Embryonic facial prominence (tissue), 1 donor: ENCODE measurements around the gene PWWP2B.
"Not testable (repeated sequence)": the region's sequence is repeated elsewhere in the genome, so short reads cannot be mapped to it uniquely, and the experiment has no call there.

Source experiments
- DNase-seq: peaks from one replicate; pipeline ENCODE4 v3.0.0-alpha.2; 2016; ENCODE audit errors: extremely low spot score

PWWP2B gene

DNA sequence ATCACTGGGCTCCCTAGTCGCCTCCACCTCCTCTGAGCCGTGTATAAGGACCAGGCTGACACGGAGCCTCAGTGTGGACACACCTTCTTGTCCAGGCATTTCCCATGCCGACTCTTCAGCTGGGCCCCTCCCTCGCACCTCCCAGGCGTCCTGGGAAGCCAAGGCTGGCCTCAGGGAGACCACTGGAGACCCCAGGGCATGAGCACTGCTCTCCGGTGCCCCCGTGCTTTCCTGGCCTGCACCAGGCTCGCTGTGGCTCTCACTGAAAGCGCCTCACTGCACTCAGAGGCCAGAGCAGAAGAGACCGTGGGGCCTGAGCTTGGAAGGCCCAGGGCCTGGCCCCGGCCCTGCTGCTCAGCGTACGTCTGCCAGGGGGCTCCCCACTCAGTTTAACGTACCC is 33.6 kb upstream of the PWWP2B start:
- DNase-seq = no peak

DNA sequence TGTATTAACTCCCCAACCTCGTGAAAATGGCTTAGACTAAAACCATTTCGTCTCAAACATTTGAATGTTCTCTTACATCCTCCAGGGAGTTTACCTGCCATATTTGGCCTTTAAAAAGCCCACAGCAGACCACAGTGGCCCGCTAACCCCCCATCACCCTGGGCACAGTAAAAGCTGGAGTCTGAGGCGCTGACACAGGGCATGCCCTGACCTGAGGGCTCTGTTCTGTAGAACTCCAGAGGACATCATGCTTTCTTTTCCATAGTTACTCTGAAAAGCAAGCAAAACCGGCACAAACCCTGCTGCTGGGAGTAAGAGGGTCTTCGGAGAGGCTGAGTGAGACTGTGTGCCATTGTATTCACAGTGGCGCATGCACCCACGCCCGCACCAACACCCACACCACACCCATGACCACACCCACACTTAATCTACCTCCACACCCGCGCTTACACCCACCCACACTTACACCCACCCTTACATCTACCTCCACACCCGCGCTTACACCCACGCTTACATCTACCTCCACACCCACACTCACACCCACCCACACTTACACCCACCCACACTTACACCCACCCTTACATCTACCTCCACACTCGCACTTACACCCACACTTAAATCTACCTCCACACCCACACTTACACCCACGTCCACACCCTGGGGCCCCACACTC is 32.9 kb upstream of the PWWP2B start:
- DNase-seq = no peak

DNA sequence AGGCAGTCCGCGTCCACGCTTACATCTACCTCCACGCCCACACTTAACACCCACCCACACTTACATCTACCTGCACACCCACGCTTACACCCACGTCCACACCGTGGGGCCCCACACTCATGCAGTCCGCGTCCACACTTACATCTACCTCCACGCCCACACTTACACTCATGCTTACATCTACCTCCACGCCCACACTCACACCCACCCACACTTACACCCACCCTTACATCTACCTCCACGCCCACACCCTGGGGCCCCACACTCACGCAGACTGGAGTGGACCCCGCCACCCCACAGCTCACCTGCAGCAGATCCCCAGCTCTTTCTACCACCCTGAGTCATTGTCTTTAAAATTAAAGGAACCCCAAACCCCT is 32.4 kb upstream of the PWWP2B start:
- no peak for DNase-seq

DNA sequence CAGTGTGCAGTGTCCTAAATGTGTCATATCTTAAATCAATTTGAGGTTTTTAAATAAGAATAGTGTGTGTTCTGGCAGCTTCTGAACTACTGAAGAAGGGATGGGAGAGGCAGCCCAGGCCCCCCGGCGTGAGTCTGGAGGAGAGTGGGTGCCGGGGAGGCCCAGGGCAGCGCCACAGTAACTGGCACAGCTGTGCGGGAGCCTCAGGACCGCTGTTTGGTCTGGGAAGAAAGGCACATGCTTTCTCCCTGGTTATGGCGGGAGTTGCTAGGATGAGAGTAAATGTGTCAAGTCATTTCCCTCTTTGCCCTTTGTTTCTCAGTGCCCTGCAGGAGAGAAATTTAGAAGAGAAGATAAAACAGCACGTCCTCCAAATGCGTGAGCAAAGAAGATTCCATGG is 31.9 kb upstream of the PWWP2B start:
- DNase-seq = no peak

DNA sequence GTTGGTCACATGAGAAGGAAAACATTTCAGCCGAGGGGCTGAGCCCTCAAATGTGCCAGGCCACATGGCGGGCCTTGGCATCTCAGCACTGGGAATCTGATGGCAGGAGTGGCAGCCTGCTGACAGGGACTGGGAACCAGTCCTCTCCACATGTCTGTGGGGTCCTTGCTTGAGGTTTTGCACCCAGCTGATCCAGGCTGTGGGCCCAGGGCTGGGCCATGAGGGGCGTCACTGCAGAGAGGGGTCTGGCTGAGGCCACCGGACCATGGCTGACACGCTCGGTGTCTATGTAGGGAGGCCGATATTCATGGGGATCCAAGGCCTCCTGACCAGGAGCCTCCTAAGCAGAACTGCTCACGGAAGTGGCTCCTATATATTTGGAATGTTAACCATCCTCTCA is 31.0 kb upstream of the PWWP2B start:
- DNase-seq = no peak

DNA sequence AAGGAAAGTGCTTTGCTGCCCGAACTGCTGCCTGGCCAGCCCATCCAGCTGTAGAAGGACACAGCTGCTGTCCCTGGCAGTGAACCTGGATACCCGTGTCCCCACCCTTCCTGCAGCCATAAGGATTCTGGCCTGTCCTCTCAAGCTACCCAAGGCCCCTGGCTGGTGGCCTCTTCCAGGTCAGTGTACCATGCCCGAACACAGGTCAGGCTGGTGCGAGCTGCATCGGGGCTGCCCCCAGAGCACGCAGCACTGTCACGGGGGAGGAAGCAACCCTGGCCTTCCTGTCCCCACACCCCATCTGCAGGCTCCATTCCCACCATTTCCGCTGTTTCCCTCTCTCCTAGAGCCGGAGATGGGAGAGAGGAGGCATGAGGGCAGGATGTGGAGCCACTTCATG is 30.5 kb upstream of the PWWP2B start:
- DNase-seq = no peak

DNA sequence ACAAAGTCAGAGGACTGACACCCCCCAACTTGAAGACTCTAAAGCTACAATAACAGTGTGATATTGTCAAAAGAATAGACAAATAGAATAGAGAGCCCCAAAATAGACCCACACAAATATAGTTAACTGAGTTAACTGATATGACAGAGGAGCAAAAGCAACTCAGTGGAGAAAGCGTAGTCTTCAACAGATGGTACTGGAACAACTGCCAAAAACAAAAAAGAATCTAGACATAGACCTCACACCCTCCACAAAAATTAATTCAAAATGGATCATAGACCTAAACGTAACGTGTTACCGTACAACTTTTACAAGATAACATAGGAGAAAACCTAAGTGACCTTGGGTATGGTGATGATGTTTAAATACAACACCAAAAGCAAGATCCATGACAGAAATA is 28.6 kb upstream of the PWWP2B start:
- no peak for DNase-seq

DNA sequence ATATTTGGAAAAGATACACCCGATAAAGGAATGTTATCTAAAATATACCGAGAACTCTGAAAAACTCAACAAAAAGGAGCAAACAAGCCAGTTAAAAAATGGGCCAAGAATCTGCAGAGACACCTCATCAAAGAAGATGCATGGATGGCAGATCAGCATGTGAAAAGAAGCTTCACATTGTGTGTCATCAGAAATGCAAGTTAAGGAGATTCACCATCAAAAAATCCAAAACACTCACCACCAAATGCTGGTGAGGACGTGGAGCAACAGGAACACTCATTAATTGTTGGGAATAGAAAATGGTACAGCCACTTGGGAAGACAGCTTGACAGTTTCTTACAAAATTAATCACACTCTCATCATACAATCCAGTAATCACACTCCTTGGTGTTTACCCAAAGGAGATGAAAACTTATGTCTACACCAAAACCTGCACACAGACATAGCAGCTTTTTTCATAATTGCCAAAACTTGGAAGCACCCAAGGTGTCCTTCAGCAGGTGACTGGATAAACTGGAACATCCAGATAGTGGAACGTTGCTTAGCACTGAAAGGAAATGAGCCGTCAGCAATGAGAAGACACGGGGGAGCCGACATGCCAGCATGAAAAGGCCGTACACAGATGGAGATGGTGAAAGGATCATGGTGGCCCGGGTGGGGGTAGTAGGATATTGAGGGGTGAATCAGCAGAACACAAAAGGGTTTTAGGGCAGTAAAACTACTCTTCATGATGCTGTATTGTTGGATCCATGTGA is 27.9 kb upstream of the PWWP2B start:
- DNase-seq = no peak

DNA sequence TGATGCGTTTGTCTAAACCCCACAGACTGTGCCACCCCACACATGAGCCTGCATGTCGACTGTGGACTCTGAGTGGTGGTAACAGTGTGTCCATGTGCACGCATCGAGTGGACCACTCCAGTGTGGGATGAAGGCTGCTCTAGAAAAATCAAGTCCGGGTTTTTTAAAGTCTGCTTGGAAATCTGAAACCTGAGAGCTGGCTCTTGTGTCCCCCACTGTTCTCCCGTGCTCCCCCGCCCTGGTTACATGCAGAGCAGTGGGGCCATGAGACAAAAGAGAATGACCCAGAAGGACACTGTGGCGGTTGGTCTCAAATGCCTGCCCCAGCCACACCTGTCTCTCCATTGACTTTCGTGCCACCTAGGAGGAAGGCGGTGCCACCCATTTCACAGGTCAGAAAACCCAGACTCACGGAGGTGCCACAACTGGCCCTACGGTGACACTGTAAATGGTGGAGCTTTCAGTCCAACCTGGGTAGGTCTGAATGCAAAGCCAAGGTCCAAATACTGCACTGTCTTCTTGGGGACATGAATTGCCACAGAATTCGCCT is 27.3 kb upstream of the PWWP2B start:
- no peak for DNase-seq

DNA sequence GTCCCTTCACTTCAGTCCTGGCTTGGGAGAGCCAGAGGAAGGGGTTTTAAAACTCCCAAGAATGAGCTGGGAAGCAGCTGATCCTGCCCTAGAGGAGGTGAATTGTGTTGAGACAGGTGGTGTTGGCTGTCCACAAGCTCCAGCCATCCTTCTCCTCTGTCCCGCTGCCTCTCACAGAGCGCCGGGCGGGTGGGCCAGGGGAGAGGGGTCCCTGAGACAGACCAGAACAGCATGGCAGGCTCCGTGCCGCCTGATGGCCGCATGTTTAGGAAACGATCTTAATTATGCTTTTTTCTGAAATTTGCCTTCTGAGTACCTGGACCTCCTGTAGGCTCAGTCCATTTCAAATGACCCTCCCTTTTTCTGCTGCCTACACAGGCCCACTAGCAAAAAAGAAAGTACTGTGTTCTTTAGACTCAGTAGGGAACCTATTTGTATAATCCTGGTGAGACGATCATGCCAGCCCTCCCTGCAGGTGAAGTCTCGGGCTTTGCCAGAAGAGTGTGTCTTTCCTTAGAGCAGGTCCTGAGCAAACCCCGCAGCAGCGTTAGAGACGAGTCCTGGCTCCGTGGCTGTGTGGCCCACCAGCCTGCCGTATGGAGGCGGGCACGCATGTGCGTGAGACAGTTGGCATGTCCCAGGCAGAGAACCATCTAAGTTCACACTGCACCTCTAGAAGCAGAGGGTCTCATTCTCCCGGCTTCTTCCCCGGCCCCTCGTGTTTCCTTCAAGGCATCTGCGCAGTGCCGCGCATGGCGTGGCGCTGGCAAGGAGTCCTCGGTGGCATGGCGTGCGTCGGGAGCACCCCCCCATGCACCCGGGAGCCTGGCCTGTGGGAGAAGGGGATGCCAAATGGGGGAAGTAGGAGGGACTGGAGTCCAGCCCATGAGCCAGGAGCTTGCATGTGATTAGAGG is 26.3 kb upstream of the PWWP2B start:
- no peak for DNase-seq

DNA sequence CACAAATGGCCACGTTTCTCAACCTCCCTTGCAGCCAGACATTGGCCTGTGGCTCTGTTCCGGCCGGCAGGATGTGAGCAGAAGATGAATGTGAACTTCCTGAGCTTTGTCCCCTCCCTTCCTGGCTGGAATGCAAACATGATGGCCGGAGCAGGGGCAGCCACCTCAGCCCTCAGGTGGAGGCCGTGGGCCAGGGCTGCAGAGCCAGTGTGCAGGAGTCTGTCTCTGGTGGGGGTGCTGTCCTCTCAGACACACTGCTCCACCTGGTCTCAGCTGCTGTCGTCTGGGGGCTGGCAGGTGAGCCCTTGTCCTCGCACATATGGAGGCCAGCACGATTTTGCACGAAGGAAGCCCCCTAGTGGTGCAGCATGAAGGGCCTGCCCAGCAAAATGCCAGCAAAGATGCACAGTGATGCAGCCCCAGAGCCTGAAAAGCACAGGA is 25.3 kb upstream of the PWWP2B start:
- DNase-seq = no peak

DNA sequence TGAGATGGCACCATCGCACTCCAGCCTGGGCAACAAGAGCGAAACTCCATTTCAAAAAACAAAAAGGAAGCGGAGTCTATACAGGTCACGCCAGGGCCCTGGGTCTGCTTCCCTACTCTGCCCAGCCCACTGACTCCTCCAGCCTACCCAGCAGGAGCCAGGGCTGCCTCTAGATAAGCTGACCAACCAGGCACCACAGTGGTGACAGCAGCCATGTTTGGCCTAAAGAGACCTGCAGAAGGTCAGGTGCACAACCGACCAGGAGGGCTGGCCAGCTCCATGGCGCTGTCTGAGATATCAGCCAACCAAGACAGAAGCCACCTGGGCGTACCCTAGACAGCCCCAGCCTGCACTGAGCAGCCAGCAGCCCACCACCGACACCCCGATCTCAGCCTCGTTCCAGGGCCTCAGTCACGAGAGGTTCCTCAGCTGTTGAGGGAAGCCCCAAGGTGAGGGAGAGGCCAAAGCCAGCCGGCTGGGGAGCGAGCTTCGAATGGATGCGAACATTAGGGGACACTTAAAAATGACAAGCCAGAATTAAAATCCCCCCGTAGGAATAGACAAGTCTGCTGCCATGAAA is 24.4 kb upstream of the PWWP2B start:
- DNase-seq = no peak

DNA sequence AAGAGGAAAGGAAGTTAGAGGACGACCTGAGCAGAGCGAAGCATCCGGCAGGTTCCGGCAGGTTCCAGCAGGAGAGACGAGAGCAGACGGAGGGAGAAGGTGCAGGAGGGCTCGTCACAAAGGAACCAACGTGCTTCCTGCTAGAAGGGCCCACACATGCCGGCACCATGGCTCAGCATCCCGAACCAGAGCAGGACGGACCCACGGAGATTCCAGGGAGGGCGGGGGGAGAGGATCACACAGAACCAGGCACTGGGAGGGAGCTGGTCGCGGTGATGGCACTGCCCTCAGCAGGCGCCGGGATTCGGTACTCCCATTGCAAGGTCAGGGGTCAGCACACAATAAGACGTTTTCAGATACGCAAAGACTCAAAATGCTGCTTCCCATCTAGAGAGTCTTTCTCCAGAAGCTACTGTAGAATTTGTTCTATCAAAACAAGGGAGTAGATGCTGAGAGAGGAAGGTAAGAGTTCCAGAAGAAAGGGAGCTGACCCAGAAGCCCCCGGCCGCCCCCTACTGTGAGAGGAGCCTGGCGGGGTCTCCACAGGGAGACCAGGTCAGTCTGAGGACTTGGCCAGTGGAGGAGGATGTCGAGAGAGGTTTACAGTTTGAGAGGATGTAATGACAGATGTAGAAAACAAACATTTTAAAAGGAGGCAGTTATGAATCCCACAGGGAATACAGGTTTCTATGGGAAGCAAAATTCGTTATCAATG is 23.6 kb upstream of the PWWP2B start:
- no peak for DNase-seq

DNA sequence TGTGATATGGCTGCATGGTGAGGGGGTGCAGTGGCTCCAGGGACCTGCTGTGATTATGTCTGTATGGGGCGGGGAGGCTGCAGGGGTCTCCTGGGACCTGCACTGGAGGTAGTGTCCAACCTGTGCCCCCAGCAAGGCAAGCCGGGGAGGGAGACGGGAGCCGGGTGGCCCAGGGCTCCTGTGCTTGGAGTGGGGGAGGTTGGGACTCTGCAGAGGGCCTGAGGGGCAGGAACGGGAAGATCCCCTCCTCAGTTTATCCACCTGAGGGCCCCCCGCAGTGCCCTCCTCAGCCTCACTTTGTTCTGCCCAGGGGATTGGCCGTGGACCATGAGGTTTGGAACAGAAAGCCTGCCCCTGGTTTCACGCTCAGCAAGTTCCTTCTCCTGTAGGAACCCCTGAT is 22.8 kb upstream of the PWWP2B start:
- DNase-seq = no peak

DNA sequence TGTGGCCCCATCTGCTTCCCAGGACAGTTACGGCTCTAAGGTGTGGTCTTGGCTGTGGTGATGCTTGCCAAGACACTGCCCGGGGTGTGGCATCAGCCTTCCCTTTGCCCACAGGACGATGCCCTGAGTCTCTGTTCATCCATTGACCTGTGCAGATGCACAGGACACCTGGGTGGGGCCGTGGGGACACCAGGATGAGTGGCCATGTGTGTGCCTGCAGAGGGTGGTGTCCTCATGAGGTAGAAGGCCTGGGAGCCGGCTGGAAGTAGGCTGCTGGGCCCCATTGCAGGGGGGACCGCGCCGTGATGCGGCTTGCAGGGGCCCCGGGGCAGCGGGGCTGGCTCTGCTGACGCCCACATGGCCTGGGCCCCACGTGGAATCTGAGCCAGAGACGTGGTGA is 22.4 kb upstream of the PWWP2B start:
- no peak for DNase-seq

DNA sequence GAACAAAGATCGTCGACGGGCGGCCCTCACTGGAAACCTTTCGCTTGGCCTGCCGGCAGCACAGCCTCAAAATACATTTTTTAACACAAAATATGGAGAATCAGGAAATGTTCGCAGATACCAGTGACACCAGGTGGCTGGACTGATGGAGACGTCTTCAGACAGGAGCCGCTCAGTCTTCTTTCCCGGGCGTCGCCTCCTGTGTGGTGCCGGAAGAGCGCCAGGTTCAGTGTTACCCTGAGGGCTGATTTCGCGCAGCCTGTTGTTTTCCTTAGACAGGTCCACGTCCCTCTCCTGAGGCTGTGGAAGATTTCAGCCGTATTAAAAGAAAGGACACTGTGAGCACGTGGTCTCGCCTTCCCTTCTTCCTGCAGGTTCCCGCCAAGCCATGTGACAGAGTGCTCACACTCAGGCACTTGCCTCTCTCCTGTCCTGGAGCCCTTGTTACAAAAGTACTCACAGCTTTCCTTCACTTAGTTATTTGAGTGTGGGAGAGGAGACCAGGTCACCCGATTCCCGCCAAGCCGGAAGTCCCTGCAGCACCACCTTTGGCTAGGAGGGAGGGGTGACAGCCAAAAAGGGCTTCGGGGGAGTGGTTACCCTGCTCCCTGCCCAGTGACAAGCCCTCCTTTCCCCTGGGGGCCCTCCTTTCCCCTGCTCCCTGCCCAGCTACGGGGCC is 21.7 kb upstream of the PWWP2B start:
- DNase-seq = no peak

DNA sequence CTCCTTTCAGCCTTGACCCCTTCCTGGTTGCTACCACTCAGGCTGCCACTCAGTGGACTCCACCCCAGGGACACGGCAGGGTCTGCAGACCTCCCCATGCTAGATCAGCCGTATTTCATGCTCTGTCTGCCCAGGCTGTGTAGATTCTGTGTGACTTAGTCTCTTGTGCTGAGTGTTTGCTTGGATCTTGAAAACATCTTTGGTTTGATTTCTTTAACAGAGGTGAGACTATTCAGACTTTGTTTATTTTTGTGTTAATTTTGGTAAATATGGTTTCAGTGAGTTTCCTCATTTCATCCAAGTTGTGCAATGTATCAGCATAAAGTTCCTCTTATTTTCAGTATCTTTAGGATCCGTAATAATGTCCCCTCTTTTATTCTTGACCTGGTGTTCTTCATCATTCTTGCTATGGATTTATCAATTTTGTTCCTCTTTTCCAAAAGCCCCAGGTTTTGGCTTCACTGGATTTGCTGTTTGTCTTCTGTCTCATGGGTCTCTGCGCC is 21.2 kb upstream of the PWWP2B start:
- no peak for DNase-seq

DNA sequence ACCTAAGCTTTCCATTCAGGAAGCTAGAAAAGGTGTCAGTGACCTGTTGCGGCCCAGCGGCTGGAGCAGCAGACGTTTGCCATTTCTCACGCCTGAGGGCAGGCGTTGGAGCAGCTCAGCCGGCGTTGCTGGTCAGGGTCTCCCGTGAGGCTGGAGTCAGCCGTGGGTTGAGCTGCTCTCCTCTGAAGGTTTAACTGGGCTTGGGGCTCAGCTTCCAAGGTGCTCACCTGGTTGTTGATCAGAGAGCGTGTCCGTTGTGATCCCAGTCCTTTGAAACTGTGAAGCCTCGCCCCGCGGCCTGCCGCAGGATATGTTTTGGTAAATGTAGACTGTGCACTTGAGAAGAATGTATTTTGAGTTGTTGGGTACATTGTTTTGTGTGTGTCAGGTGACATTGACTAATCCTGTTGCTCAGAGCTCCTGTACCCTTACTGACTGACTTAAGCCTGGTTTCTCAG is 20.6 kb upstream of the PWWP2B start:
- DNase-seq = no peak

DNA sequence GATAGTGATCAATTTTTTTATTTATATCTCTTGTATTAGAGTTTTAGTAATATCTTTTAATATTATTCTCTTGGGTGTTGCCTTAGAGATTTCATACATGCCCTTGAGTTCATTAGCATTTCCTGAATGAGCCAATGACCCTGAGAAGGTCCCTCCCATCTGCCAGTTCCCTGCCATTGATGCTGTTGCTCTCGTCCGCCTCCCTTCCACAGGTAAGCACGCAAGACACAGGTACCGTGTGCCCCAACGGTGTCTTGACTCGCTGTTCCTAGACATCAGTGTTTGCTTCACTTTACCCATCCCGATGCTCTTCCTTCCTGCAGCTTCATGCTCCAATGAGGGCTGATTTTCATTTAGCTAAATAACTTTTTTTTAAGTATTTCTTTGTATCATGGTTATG is 19.7 kb upstream of the PWWP2B start:
- DNase-seq = no peak

DNA sequence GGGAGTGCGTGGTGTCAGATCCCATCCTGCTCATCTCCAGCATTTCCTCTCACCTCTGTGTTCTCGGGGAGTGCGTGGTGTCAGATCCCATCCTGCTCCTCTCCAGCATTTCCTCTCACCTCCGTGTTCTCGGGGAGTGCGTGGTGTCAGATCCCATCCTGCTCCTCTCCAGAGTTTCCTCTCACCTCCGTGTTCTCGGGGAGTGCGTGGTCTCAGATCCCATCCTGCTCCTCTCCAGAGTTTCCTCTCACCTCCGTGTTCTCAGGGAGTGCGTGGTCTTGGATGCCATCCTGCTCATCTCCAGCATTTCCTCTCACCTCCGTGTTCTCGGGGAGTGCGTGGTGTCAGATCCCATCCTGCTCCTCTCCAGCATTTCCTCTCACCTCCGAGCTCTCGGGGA is 18.0 kb upstream of the PWWP2B start:
- not testable (repeated sequence) for DNase-seq
